Stimulated activated CD4-positive, alpha-beta T cell treated with anti-CD3 and anti-CD28 coated beads, TNF-alpha, amount 100 ng/mL, for 48 hours (primary cell): ENCODE measurements around the gene TMEM116.
"Not testable (repeated sequence)": the region's sequence is repeated elsewhere in the genome, so short reads cannot be mapped to it uniquely, and the experiment has no call there.

Experiments
- DNase-seq, 3 donors: peaks; one replicate each; pipeline ENCODE4 v3.0.0-alpha.2; 2020; ENCODE audit warnings: low read depth in 3 of 3

Gene TMEM116

GRCh38 chr12:112012775-112013600 lies at the start of gene TMEM116, which contains the start of gene ERP29:
TMEM116 (minus strand) TSS chr12:112013165; CDS start chr12:112005270, 7,895 bp downstream.
ERP29 (plus strand) TSS chr12:112013426; CDS start chr12:112013466, 40 bp downstream.
- peak; percentile 100 for DNase-seq

- no peak for DNase-seq
Measured at GRCh38 chr12:112061137-112061536, 48.2 kb upstream of the TMEM116 start.

- no peak for DNase-seq
Measured at GRCh38 chr12:112049351-112049750, 36.4 kb upstream of the TMEM116 start.

- no peak for DNase-seq
Measured at GRCh38 chr12:112046003-112046402, 33.0 kb upstream of the TMEM116 start.

- DNase-seq = not testable (repeated sequence)
Measured at GRCh38 chr12:112036614-112037013, 23.6 kb upstream of the TMEM116 start.

- DNase-seq = no peak
Measured at GRCh38 chr12:112035219-112035785, 22.3 kb upstream of the TMEM116 start.

GRCh38 chr12:112032292-112032691 lies 19.3 kb upstream of the TMEM116 start:
- DNase-seq = no peak

- DNase-seq = no peak
Measured at GRCh38 chr12:112031472-112031871, 18.5 kb upstream of the TMEM116 start.

GRCh38 chr12:112029301-112029700 lies 16.3 kb upstream of the TMEM116 start:
- no peak for DNase-seq

GRCh38 chr12:112025808-112026375 lies 12.9 kb upstream of the TMEM116 start:
- DNase-seq = no peak

GRCh38 chr12:112023759-112024396 lies 10.9 kb upstream of the TMEM116 start:
- DNase-seq = no peak

GRCh38 chr12:112022241-112023016 lies 9.5 kb upstream of the TMEM116 start:
- no peak for DNase-seq

- DNase-seq = no peak
Measured at GRCh38 chr12:112020947-112021457, 8.0 kb upstream of the TMEM116 start.

GRCh38 chr12:112018571-112019237 lies 5.7 kb upstream of the TMEM116 start:
- no peak for DNase-seq

GRCh38 chr12:112017041-112017440 lies 4.1 kb upstream of the TMEM116 start:
- no peak for DNase-seq

GRCh38 chr12:112015938-112016337 lies 3.0 kb upstream of the TMEM116 start:
- DNase-seq = no peak

- peak; percentile 50 to 66 (median 59) for DNase-seq
Measured at GRCh38 chr12:112013601-112014402, 837 bp upstream of the TMEM116 start.

GRCh38 chr12:112011685-112012084 lies 1.3 kb downstream of the TMEM116 start:
- no peak for DNase-seq

GRCh38 chr12:112010415-112011344 lies 2.3 kb downstream of the TMEM116 start:
- DNase-seq = no peak
